Tibial nerve (tissue), 3 donors: ENCODE measurements around the gene CDH12.

Source experiments
- CTCF ChIP-seq, 5 experiments: fragments of 200-600 bp in 3 of 5; fragments of 450-650 bp in 2 of 5; sonication (generic) in 3 of 5; IDR thresholded peaks; one replicate each; pipeline ENCODE4 v1.5.1; 2016 to 2019; ENCODE audit warnings: antibody characterized with exemption in 5 of 5, mild to moderate bottlenecking in 3 of 5, moderate library complexity in 2 of 5
- POLR2A ChIP-seq, 2 donors: fragments of 450-650 bp; IDR thresholded peaks; one replicate each; pipeline ENCODE4 v1.6.1; 2017; ENCODE audit warnings: antibody characterized with exemption in 2 of 2, mild to moderate bottlenecking in 2 of 2, moderate library complexity in 2 of 2

GRCh38 chr5:21823076-21823574 lies 1030.0 kb downstream of the CDH12 start:
- no peak for TF ChIP-seq CTCF (IDR thresholded peaks at IDR 0.05)
- TF ChIP-seq POLR2A (IDR thresholded peaks at IDR 0.05), result no peak
